Activated T-helper 1 cell treated with Interleukin-2 at 50 U/mL for 16 hours (primary cell): ENCODE data around the gene CSNK2A1.
"Not testable (repeated sequence)": the region's sequence is repeated elsewhere in the genome, so short reads cannot be mapped to it uniquely, and the experiment has no call there.

Experiments used
- DNase-seq: peaks from one replicate; pipeline ENCODE4 v3.0.0-alpha.2; 2020; ENCODE audit warnings: low read depth

CSNK2A1 gene

DNA sequence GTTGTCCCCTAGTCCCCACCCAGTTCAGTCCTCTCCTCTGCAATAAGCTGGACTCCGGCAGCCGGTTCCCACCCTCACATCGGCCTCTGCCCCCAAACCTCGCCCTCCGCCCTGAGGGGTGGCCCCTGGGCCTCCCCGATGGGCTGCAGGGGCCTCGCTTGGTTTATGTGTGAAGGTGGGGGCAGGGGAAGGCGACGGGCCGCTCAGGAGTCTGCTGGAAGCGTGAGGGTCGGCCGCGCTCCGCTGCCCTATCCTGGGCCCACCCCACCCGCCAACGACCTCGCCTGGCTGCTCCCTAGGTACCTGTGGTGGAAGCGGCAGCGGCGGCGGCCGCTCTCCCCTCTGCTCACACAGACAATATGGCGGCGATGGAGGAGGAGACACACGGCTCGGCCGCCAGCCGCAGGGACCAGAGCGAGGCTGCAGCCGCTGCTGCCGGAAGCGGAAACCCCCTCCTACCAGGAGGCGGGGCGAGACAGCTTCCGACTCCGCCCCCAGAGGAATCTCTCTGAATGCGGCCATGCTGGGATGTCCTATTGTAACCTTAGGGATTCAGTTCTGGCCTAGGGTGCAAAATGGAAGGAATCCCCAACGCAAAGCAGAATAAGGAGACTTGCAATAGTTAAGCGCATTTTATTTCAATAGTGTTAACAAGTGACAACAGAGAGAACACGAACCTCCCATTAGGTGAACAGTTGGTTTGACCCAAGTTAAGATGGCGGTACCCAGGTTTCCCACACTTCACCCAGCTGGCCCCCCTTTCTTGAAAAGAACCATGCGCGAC lies at the start of gene CSNK2A1:
Gene CSNK2A1 (minus strand): TSS at position 422 of the 784 bp plus-strand sequence. CDS start 35,239 bp downstream, outside the sequence.
- peak; percentile 96 for DNase-seq

DNA sequence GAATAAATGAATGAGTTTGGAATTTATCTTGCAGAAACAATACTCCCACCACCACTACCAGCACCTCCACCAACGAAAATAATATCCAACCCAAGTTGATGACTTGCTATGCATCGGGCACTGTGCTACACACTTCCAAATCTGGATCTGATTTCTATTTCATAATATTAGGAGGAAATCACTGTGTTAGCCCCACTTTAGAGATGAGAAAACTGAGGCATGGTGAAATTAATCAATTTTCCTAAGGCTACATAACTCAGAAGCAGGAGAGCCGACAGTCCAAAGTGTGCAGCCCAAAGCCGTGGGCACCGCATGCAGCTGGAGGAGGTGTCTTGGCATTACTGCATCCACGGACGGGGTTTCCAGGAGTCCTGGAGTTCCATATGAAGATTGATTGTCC lies 48.9 kb upstream of the CSNK2A1 start:
- no peak for DNase-seq

- DNase-seq: no peak
Observed at GRCh38 chr20:591941-592340, 48.4 kb upstream of the CSNK2A1 start.

DNA sequence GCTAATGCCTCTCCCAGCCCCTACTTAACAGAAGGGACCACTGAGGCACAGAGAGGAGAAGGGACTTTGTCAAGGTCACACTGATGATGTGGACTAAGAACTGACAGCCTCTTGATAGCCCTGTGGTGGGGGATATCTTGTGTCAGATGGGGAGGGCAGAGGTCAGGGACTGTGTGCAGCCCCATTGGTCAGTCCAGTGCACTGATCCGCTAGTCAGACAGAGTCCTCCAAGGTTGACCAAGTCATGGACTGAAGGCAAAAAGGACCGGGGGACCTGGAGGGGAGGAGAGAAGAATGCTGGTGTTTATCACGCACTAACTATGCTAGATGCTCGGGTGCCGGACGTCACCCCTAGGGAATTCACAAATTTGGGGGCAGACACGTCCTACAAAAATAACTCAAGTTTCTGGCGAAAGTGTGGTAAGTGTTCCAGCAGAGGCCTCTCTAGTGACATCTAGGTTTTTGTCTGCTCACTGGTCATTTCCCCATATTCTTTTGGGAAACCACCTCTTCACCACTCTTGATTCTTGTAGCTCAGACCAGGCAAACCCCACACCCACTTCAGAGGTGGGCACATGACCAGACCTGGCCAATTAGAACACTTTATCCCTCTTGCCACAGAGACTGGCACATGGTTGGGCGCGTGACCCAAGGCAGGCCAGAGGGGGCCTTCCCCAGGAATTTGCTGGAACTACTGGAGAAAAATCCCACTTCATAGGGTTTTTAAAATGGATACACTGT lies 45.5 kb upstream of the CSNK2A1 start:
- no peak for DNase-seq

DNA sequence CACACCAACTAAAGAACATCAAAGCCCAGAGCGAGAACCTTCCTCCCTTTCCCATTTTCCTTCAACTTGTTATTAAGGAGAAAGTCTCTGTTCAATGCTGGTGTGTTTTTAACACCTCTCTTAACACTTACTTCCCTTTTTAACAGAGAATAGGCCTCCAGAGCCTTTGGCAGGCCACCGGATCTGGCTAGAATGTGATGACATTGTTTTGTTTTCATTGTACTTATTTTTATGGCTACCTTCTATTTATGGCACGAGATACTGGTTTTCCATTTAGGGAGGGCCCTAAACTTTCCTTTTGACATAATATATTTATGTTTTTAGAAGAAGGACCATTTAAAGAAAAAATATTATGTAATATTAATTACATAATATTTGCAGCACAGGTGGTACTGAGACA lies 44.9 kb upstream of the CSNK2A1 start:
- no peak for DNase-seq

GRCh38 chr20:584971-585301 lies 41.3 kb upstream of the CSNK2A1 start:
- DNase-seq: no peak

GRCh38 chr20:584161-584970 lies 40.8 kb upstream of the CSNK2A1 start:
- no peak for DNase-seq

- DNase-seq: no peak
Observed at GRCh38 chr20:582204-582603, 38.6 kb upstream of the CSNK2A1 start.

GRCh38 chr20:578940-579690 lies 35.5 kb upstream of the CSNK2A1 start:
- DNase-seq: not testable (repeated sequence)

GRCh38 chr20:577167-577791 lies 33.7 kb upstream of the CSNK2A1 start:
- DNase-seq: no peak

DNA sequence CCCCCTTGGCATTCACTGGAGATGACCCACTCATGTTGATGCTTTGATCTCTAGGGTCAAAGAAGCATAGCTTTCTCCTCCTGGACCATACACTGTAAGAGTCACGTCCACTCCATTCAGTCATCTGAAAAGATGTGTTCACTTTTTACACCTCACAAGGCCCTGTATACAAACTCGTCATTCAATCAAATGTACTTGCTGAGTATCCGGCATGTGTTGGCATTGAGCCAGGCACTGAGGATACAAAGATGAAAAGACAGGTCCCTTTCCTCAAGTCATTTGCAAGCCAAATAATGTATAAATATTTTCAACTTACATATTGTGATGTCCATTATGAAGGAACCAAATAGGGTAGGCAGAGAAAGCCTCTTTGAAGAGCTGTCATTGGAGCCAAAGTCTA lies 32.6 kb upstream of the CSNK2A1 start:
- DNase-seq: no peak

DNA sequence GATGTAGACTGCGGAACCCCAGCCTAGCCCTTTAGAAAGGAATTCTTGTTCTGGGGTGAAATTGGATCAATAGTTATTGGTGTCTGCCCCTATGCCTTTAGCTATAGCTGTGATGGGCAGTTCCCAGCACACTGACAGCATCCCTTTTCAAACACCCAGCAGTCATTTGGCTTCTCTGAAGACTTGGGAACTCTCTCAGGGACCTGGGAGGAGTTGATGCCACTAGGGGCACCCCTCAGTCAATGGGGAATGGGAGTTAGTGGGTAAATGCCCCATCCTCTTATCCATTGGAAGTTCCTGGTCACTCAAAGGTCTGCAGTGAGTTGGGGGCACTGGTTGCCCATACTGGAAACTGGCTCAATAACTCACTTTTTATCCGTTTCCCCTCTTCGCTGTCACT lies 31.6 kb upstream of the CSNK2A1 start:
- DNase-seq: no peak

DNA sequence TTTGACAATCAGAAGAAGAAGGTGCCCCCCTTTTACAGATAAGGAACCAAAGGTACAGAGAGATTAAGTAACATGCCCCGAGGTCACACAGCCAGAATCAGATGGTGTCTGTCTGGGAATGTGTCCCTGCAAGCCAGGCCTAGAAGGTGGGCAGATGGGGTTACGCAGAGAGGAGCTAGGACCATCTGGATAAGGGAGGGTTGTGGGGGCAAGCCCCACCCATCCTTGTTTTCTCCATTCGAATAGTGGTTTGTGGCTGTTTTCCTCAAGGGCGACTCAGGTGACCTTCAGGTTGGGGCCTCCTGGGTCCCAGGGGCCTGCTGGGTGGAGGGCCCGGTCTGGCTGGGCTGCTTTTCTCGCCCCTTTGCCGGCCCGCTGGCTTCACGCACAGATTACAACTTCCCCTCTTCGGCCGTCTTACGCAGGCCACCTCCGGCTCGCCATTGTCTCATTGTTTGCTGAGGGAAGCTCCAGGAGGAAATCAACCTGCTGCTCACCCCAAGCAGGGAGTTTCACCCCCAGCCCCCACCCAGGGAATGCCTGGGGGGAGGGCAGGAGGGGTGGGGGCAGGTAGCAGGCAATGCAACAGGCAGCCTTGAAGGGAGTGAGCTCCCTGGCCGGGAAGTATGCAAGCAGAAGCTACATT lies 30.8 kb upstream of the CSNK2A1 start:
- no peak for DNase-seq

GRCh38 chr20:573414-574296 lies 30.1 kb upstream of the CSNK2A1 start:
- DNase-seq: no peak

DNA sequence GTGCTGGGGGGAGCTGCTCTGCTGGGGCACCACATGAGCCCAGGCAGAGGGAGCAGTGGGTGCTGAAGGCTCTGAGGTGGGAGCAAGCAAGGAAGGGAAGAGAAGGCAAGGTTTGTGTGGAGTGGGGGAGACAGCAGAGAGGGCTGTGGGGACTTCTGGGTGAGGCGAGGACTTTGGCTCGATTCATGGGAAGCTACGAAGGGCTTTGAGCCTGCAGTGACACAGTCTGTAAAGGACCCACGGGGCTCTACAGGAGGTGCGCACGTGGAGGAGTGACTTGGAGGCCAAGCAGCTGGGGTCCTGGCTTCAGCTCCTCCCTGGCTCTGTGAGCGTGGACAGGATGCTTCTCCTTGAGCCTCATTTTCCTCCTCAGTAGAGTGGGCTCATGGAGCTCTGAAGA lies 29.1 kb upstream of the CSNK2A1 start:
- no peak for DNase-seq

GRCh38 chr20:571754-572441 lies 28.3 kb upstream of the CSNK2A1 start:
- no peak for DNase-seq

GRCh38 chr20:568673-569415 lies 25.3 kb upstream of the CSNK2A1 start:
- DNase-seq: no peak

- no peak for DNase-seq
Observed at GRCh38 chr20:568097-568652, 24.6 kb upstream of the CSNK2A1 start.
